ENCODE measurements around the gene STX18. TPM values are rescaled to one million over a fixed set of nuclear protein-coding genes. Genes with fewer than 3 reads are reported as not detected.

STX18 gene
- total and polyA plus RNA-seq, 4 donors = 10.2 to 17.1 (median 12.4) TPM

- WGBS = 96% methylated on average over 4 of the region's 4 CpGs
- Histone ChIP-seq H3K36me3 (ENCODE audit: control insufficient read depth in 4 of 4, insufficient read depth in 3 of 4, low read depth in 1 of 4, low read length in 3 of 4) (peaks cover 4 to 37% (median 28%) of the 10 kb centered on the region in 4 donors), H3K9me3 (ENCODE audit: control insufficient read depth in 4 of 4, low read length in 3 of 4) (no peaks in the 10 kb centered on the region), H3K9ac (ENCODE audit: low read depth in 1 of 2, low read length in 2 of 2) (no peak overlapping the region), H3K27me3 (ENCODE audit: control insufficient read depth in 4 of 4, insufficient read depth in 4 of 4, low read length in 3 of 4) (no peaks in the 10 kb centered on the region), H3K4me3 (ENCODE audit: low read depth in 1 of 3, low read length in 3 of 3) (no peak overlapping the region), H3K4me1 (ENCODE audit: control insufficient read depth in 4 of 4, insufficient read depth in 4 of 4, low read length in 3 of 4) (no peaks in the 10 kb centered on the region), H3K27ac (ENCODE audit: low read depth in 1 of 2, low read length in 2 of 2) (no peak overlapping the region)
- no peak for DNase-seq (ENCODE audit: low spot score)
- TF ChIP-seq NR2F2 (IDR thresholded peaks at IDR 0.05) (no peak), FOXA1 (IDR thresholded peaks at IDR 0.05) (no peak)
Measured at GRCh38 chr4:4433941-4434340, 107.9 kb downstream of the STX18 start.

- no peaks in the 10 kb centered on the region for H3K27me3 ChIP-seq (ENCODE audit: control insufficient read depth in 4 of 4, insufficient read depth in 4 of 4, low read length in 3 of 4)
- 95% methylated on average over 11 of the region's 11 CpGs for WGBS
- no peaks in the 10 kb centered on the region for H3K9me3 ChIP-seq (ENCODE audit: control insufficient read depth in 4 of 4, low read length in 3 of 4)
- H3K36me3 ChIP-seq (ENCODE audit: control insufficient read depth in 4 of 4, insufficient read depth in 3 of 4, low read depth in 1 of 4, low read length in 3 of 4) = peaks cover 0 to 38% (median 22%) of the 10 kb centered on the region in 4 donors
- H3K9ac ChIP-seq (ENCODE audit: low read depth in 1 of 2, low read length in 2 of 2) = no peak overlapping the region
- H3K27ac ChIP-seq (ENCODE audit: low read depth in 1 of 2, low read length in 2 of 2) = no peak overlapping the region
- TF ChIP-seq HNF4G (IDR thresholded peaks at IDR 0.05) (no peak), REST (IDR thresholded peaks at IDR 0.05) (no peak), SP1 (IDR thresholded peaks at IDR 0.05) (no peak), FOXA2 (IDR thresholded peaks at IDR 0.05) (no peak), FOXA1 (IDR thresholded peaks at IDR 0.05) (no peak), NR2F2 (IDR thresholded peaks at IDR 0.05) (no peak), YY1 (IDR thresholded peaks at IDR 0.05) (no peak)
- TF ChIP-seq, protein P1, sequence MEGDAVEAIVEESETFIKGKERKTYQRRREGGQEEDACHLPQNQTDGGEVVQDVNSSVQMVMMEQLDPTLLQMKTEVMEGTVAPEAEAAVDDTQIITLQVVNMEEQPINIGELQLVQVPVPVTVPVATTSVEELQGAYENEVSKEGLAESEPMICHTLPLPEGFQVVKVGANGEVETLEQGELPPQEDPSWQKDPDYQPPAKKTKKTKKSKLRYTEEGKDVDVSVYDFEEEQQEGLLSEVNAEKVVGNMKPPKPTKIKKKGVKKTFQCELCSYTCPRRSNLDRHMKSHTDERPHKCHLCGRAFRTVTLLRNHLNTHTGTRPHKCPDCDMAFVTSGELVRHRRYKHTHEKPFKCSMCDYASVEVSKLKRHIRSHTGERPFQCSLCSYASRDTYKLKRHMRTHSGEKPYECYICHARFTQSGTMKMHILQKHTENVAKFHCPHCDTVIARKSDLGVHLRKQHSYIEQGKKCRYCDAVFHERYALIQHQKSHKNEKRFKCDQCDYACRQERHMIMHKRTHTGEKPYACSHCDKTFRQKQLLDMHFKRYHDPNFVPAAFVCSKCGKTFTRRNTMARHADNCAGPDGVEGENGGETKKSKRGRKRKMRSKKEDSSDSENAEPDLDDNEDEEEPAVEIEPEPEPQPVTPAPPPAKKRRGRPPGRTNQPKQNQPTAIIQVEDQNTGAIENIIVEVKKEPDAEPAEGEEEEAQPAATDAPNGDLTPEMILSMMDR (IDR thresholded peaks at IDR 0.05; ENCODE audit: low read depth, low read length, missing input control) = no peak
- H3K4me1 ChIP-seq (ENCODE audit: control insufficient read depth in 4 of 4, insufficient read depth in 4 of 4, low read length in 3 of 4) = no peaks in the 10 kb centered on the region
- no peak overlapping the region for H3K4me3 ChIP-seq (ENCODE audit: low read depth in 1 of 3, low read length in 3 of 3)
- DNase-seq (ENCODE audit: low spot score) = no peak
Measured at GRCh38 chr4:4432341-4433125, 109.3 kb downstream of the STX18 start.

DNA sequence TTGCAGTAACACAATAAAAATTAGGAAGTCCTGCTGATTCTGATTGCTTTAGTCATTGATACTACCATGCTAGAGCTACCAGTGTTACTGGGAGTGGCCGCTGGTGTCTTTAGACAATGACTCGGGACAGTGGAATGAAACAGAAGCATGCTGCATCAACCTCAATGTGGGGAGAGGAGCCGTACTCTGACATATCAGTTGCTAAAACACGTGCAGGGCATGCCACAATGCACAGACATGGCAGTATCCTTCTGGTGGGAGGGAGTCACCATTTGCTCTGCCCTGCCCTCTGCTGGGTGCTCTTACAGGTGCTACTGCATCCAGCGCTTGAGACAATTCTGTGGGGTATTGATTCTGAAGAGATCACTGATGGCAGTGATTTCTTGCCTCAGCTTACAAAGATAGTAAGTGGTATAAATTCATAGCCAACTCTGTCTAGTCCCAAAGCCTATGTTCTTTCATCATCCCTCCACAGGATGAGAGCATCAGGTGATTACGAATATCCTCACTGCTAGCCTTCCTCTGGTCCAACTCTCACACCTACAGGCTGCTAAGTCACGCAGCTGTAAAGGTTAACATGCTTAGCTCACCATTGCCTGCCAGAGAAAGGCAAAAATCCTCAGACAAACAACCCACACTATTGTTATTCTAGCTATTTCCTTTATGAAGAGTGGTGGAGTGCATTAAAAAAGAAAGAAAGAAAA, 111.2 kb downstream of the STX18 start:
- DNase-seq (ENCODE audit: low spot score) = no peak
- H3K36me3 ChIP-seq (ENCODE audit: control insufficient read depth in 4 of 4, insufficient read depth in 3 of 4, low read depth in 1 of 4, low read length in 3 of 4) = peaks cover 0 to 28% (median 19%) of the 10 kb centered on the region in 4 donors

More for the DNA sequence above, 111.2 kb downstream of the STX18 start:
- Histone ChIP-seq H3K4me1 (ENCODE audit: control insufficient read depth in 4 of 4, insufficient read depth in 4 of 4, low read length in 3 of 4) (no peaks in the 10 kb centered on the region), H3K27ac (ENCODE audit: low read depth in 1 of 2, low read length in 2 of 2) (no peak overlapping the region), H3K9me3 (ENCODE audit: control insufficient read depth in 4 of 4, low read length in 3 of 4) (no peaks in the 10 kb centered on the region), H3K9ac (ENCODE audit: low read depth in 1 of 2, low read length in 2 of 2) (no peak overlapping the region), H3K4me3 (ENCODE audit: low read depth in 1 of 3, low read length in 3 of 3) (no peak overlapping the region), H3K27me3 (ENCODE audit: control insufficient read depth in 4 of 4, insufficient read depth in 4 of 4, low read length in 3 of 4) (no peaks in the 10 kb centered on the region)
- TF ChIP-seq, protein P1 (IDR thresholded peaks at IDR 0.05; ENCODE audit: low read depth, low read length, missing input control) = peak; percentile 42
- TF ChIP-seq NR2F2 (IDR thresholded peaks at IDR 0.05) (no peak), RAD21 (IDR thresholded peaks at IDR 0.05) (peak; percentile 46 to 71)
- 84% methylated on average over 7 of the region's 7 CpGs for WGBS

Measured in liver (tissue), 9 donors.